GM18517 (cell line): ENCODE data around the gene SYVN1.

Experiments
- ATAC-seq: cut with Tn5 transposase; IDR thresholded peaks from one replicate; pipeline ENCODE4 v1.9.1; 2021; ENCODE audit warnings: mild to moderate bottlenecking, moderate library complexity; ENCODE audit not compliant: unreplicated experiment

Gene SYVN1

GRCh38 chr11:65113361-65113756 lies 21.0 kb downstream of the SYVN1 start:
- ATAC-seq: no peak

DNA sequence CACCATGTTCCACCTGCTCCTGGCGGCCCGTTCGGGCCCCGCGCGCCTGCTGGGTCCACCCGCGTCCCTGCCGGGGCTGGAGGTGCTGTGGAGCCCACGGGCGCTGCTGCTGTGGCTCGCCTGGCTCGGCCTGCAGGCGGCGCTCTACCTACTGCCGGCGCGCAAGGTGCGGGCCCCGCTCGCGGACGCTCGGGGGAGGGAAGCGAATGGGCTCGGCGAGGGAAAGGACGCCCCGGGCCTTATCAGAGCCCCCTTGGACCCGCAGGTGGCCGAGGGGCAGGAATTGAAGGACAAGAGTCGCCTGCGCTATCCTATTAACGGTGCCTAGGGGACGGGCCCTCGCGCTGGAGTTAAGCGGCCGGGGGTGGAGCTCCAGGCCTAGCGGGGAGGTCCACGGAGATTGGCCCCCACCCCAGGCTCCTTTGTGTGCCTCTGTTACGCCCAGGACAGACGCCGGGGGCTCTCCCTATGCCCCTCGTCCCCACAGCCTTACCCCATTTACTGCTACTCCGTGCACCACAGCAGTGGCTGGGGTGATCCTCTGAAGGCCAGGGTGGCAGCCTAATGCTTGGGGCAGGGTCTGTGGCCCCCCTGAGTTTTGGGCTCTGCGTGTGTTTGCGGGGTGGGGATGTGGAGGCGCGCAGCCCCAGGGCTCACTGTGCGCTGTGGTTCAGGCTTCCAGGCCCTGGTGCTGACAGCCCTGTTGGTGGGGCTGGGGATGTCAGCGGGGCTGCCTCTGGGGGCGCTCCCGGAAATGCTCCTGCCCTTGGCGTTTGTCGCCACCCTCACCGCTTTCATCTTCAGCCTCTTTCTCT lies 21.6 kb downstream of the SYVN1 start:
- ATAC-seq: no peak

GRCh38 chr11:65111744-65112545 lies 22.4 kb downstream of the SYVN1 start, which contains the start of gene TM7SF2:
TSS of gene TM7SF2 (plus strand) at chr11:65111872. CDS start at chr11:65112016, 144 bp downstream.
- ATAC-seq: no peak

DNA sequence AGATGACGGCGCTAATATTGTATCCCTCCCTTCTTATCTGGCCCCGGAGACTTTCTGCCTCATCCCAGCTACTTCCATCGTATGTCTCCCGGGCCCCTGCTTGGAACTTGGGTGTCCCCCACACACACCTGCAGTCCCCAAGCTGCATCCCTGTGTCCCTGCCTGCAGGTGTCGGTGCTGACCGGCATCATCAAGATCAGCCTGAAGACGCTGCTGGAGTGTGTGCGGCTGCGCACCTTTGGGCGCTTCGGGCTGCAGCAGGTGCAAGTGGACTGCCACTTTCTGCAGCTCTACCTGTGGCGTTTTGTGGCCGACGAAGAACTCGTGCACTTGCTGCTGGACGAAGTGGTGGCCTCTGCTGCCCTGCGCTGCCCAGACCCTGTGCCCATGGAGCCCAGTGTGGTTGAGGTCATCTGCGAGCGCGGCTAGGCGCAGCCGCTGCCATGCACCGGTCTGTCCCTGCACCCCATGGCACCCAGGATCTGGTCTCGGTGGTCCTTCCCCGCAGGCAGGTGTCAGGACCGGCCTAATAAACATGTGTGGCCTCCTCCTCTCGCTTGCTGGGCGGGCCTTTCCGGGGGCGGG lies 23.1 kb downstream of the SYVN1 start:
- no peak for ATAC-seq

DNA sequence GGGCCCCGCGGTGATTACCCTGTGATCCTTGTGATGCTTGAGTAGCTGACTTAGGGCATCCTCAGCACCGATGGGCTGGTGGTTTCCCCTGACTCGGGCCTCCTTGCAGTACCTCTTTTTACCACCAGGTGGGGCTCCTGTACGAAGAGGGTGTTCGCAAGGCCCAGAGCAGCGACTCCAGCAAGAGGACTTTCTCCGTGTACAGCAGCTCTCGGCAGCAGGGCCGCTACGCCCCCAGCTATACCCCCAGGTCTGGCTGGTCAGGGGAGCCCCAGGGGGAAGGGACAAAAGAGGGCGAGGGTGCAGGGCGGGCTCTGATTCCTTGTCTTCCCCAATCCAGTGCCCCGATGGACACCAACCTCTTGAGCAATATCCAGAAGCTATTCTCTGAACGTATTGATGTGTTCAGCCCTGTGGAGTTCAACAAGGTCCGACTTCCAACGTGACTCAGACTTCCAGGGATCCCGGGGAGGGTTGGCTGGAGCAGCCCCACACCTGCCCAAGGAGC lies 23.9 kb downstream of the SYVN1 start:
- ATAC-seq: no peak

- no peak for ATAC-seq
Measured at GRCh38 chr11:65109231-65110198, 24.8 kb downstream of the SYVN1 start.

DNA sequence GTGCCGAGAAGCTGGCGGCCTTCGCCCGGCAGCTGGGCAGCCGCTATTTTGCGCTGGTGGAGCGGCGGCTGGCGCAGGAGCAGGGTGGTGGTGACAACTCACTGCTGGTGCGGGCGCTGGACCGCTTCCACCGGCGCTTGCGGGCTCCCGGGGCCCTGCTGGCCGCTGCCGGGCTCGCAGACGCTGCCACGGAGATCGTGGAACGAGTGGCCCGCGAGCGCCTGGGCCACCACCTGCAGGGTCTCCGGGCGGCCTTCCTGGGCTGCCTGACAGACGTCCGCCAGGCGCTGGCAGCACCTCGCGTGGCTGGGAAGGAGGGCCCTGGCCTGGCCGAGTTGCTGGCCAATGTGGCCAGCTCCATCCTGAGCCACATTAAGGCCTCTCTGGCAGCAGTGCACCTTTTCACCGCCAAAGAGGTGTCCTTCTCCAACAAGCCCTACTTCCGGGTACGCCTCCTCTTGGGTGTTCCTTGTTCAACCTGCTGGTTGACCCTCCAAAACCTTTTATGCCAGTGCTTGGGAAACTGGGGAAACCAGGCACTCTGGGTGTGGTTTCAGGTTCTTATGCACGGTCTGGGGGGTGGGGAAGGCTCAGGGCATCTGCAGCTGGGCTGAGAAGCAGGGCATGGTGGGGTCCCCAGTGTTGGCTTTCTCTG lies 25.7 kb downstream of the SYVN1 start:
- no peak for ATAC-seq

DNA sequence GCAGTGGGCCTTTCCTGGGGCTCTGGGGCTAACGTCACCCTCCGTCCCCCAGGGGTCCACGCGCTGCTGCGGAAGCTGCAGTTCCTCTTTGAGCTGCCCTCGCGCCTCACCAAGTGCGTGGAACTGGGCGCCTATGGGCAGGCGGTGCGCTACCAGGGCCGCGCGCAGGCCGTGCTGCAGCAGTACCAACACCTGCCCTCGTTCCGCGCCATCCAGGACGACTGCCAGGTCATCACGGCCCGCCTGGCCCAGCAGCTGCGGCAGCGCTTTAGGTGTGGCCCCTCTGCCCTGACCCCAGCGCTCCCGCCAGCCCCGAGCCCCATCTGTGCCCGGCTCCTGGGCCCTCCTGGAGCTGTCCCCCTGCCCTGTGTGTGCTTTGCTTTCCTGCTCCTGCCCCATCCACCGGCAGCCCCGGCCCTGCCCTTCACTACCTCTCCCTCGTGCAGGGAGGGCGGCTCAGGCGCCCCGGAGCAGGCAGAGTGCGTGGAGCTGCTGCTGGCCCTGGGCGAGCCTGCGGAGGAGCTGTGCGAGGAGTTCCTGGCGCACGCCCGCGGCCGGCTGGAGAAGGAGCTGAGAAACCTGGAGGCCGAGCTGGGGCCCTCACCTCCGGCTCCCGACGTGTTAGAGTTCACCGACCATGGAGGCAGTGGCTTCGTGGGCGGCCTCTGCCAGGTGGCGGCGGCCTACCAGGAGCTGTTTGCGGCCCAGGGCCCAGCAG lies 26.4 kb downstream of the SYVN1 start:
- ATAC-seq: no peak

- ATAC-seq: no peak
Measured at GRCh38 chr11:65107078-65107477, 27.2 kb downstream of the SYVN1 start.

DNA sequence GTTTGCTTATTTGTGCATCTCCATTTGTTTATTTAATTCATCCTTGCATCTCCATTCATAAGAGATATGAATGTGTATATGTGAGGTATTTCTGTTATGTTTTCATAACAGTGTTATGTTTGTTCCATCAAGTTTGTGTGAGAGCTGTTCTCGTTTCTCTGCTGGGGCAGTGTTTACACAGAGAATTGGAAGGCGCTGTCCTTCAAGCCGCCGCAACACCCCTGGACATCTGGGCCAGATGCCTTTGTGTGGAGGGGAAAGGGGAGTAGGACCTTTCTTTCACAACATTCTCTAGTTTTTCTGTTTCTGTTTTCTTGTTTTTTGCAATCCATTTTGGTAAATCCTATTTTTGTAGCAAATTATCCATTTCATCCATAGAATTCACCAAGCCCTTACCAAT lies 29.7 kb downstream of the SYVN1 start:
- no peak for ATAC-seq

- no peak for ATAC-seq
Measured at GRCh38 chr11:65103476-65103875, 30.8 kb downstream of the SYVN1 start.

GRCh38 chr11:65102142-65103095 lies 31.9 kb downstream of the SYVN1 start:
- ATAC-seq: no peak

DNA sequence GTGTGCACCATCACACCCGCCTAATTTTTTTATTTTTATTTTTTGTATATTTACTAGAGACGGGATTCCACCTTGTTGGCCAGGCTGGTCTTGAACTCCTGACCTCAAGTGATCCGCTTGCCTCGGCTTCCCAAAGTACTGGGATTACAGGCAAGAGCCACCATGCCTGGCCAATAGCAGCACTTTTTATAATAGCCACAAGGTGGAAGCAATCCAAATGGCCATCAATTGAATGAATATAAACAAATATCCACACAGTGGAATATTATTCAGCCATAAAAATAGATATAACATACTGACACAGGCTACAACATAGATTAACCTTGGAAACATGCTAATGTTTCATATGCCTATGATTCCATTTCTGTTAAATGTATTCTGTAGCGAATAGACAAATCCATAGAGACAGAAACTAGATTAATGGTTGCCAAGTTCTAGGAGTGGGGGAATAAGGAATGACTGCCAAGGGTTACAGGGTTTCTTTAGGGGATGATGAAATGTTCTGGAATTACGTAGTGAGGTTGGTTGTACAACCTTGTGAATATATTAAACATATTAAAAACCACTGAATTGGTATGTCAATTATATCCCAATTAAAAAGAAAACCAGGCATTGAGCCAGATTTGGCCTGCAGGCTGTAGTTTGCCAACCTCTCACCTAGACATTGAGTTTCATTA lies 33.5 kb downstream of the SYVN1 start:
- no peak for ATAC-seq

DNA sequence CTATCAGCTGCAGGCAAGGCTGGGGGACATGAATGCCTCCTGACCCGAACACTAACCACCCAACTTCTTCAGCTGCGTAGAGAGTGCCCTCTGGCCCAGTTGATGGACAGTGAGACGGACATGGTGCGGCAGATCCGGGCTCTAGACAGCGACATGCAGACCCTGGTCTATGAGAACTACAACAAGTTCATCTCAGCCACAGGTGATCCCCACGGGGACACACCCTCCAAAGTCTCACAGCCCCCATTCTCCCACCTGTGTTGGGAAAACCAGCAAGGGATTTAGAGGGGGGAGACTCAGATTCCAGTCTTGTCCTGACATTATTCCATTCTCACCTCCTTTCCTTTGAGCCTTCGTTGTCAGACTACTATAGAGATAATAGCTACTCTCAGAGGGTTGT lies 37.4 kb downstream of the SYVN1 start:
- ATAC-seq: no peak

GRCh38 chr11:65095974-65096806 lies 38.1 kb downstream of the SYVN1 start, which contains the start of gene VPS51:
TSS of gene VPS51 (plus strand) at chr11:65096214. CDS start at chr11:65096251, 37 bp downstream.
- peak; percentile 65 for ATAC-seq

- no peak for ATAC-seq
Measured at GRCh38 chr11:65095427-65095826, 38.9 kb downstream of the SYVN1 start.
